RWPE2 (cell line): ENCODE data around the gene CSRNP3.

Experiments used
- ATAC-seq: fragments of 200-7000 bp; cut with Tn5 transposase; 3 replicates; pipeline ENCODE4 v1.9.1; 2021; ENCODE audit warnings: low read depth
- DNase-seq: peaks from one replicate; pipeline ENCODE4 v3.0.0-alpha.2; 2020; ENCODE audit warnings: low spot score
- H3K27ac ChIP-seq: fragments of 450-650 bp; 2 replicates; pipeline ENCODE4 v1.5.1; 2017; ENCODE audit warnings: mild to moderate bottlenecking; ENCODE audit not compliant: poor library complexity, severe bottlenecking
- H3K27me3 ChIP-seq: fragments of 250-450 bp; sonication (Bioruptor Pico); 2 replicates; pipeline ENCODE4 v1.5.1; 2021; ENCODE audit warnings: mild to moderate bottlenecking, moderate library complexity; ENCODE audit not compliant: insufficient read depth, poor library complexity, severe bottlenecking
- H3K36me3 ChIP-seq: fragments of 250-450 bp; sonication (Bioruptor Pico); 2 replicates; pipeline ENCODE4 v1.5.1; 2020; ENCODE audit warnings: low read depth, mild to moderate bottlenecking, moderate library complexity
- H3K4me1 ChIP-seq: fragments of 250-450 bp; sonication (Bioruptor Pico); 2 replicates; pipeline ENCODE4 v1.5.1; 2021; ENCODE audit warnings: mild to moderate bottlenecking, moderate library complexity; ENCODE audit not compliant: insufficient read depth, poor library complexity, severe bottlenecking
- H3K4me3 ChIP-seq: fragments of 250-450 bp; sonication (Bioruptor Pico); 2 replicates; pipeline ENCODE4 v1.5.1; 2021; ENCODE audit warnings: mild to moderate bottlenecking, moderate library complexity; ENCODE audit not compliant: severe bottlenecking
- H3K9me3 ChIP-seq: fragments of 250-450 bp; sonication (Bioruptor Pico); 2 replicates; pipeline ENCODE4 v1.5.1; 2021; ENCODE audit warnings: mild to moderate bottlenecking, moderate library complexity; ENCODE audit not compliant: severe bottlenecking
- TF ChIP-seq, protein P1 (sequence below): fragments of 450-650 bp; IDR thresholded peaks from one replicate; pipeline ENCODE4 v1.5.1; 2017; ENCODE audit warnings: mild to moderate bottlenecking, moderate library complexity; ENCODE audit not compliant: poor library complexity, severe bottlenecking

CSRNP3 gene

DNA sequence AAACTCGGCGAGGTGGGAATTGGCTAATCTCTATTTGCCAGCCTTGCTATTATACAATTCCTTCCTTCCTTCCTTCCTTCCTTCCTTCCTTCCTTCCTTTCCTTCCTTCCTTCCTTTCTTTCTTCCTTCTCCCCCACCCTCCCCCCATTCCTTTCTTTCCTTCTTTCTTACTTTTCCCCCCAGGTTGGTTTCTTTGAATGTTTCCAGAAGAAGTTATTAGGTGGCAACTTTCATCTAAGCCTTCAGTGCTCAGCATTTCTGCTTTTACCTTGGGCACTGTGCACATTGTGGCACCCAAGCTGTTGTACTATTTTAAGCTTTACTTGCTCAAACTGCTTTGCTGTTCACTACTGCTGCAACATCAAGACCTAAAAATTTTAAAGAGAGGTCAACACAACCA, 17.2 kb upstream of the CSRNP3 start:
- DNase-seq: no peak
- Histone ChIP-seq H3K9me3 (no peaks in the 10 kb centered on the region), H3K4me1 (no peaks in the 10 kb centered on the region), H3K27me3 (no peaks in the 10 kb centered on the region), H3K36me3 (no peaks in the 10 kb centered on the region), H3K27ac (no peak overlapping the region), H3K4me3 (no peak overlapping the region)
- ATAC-seq: no peak
- TF ChIP-seq, protein P1, sequence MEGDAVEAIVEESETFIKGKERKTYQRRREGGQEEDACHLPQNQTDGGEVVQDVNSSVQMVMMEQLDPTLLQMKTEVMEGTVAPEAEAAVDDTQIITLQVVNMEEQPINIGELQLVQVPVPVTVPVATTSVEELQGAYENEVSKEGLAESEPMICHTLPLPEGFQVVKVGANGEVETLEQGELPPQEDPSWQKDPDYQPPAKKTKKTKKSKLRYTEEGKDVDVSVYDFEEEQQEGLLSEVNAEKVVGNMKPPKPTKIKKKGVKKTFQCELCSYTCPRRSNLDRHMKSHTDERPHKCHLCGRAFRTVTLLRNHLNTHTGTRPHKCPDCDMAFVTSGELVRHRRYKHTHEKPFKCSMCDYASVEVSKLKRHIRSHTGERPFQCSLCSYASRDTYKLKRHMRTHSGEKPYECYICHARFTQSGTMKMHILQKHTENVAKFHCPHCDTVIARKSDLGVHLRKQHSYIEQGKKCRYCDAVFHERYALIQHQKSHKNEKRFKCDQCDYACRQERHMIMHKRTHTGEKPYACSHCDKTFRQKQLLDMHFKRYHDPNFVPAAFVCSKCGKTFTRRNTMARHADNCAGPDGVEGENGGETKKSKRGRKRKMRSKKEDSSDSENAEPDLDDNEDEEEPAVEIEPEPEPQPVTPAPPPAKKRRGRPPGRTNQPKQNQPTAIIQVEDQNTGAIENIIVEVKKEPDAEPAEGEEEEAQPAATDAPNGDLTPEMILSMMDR: no peak

DNA sequence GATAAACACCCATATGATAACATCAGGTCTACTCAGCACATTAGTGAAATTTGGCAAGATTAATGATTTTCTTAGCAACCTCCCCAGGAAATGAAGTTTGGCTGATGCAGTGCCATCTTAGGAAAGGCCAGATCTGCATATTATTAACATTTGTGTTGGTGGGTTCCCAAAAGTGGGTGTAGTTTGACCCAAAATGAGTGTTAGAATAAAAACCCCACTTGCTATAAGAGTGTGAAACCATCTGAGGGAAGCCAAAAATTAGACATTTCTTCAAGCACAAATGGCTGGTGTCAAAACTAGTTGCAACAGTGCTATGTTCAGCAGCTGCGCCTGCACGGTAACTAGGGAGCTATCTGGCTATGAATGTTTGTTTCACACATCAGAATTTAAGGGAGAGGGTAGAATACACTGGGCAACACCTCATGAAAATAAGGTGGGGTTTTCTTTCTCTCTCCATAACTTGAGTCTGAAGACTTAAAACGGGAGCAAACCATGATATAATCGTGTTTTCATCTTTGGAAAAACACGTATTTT, 15.9 kb upstream of the CSRNP3 start:
- DNase-seq (no peak), ATAC-seq (no peak)
- no peaks in the 10 kb centered on the region for H3K36me3 ChIP-seq
- TF ChIP-seq, protein P1: no peak
- H3K27me3 ChIP-seq: no peaks in the 10 kb centered on the region
- H3K4me3 ChIP-seq: no peak overlapping the region
- H3K27ac ChIP-seq: no peak overlapping the region
- no peaks in the 10 kb centered on the region for H3K9me3 ChIP-seq
- no peaks in the 10 kb centered on the region for H3K4me1 ChIP-seq

DNA sequence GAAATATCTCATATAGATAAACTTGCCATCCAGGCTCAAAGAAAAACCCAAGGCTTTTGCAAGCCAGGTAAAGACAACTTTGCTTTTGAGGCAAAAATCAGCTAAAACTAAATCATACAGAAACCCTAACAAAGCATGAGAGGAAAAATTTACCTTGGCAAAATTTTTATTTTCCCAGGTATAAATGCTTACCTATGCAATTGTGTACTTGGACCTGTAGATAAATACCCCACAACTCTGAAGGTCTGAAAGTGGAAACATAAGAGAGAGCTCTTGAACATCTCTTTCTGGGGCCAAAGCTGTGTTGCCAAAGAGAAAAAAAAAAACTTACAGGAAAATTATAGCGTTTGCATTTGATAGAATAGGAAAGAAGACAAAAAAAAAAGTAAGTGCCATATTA, 14.6 kb upstream of the CSRNP3 start:
- ATAC-seq (no peak), DNase-seq (no peak)
- Histone ChIP-seq H3K4me3 (no peak overlapping the region), H3K27me3 (no peaks in the 10 kb centered on the region), H3K4me1 (no peaks in the 10 kb centered on the region), H3K9me3 (no peaks in the 10 kb centered on the region), H3K27ac (no peak overlapping the region), H3K36me3 (no peaks in the 10 kb centered on the region)
- TF ChIP-seq, protein P1: no peak

DNA sequence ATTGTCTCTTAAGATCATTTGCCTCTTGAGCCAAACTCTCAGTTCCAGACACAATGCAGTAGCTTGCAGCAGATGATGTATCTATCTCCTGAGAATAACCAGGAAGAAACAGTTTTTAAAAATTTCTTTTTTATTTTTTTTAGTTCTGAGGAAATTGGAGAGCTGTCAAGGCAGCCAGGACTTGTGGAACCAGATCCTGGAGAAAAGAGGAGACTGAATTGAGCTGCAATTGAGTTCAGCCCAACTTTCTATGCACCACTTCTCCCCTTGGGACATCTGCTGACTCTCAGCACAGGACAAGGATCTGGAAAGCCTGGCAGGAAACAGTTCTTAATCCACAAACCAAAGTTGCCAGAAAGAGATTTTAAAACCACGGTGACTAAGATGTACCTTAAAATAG, 13.5 kb upstream of the CSRNP3 start:
- ATAC-seq: no peak
- TF ChIP-seq, protein P1: no peak
- DNase-seq: no peak
- Histone ChIP-seq H3K4me3 (no peak overlapping the region), H3K4me1 (no peaks in the 10 kb centered on the region), H3K9me3 (no peaks in the 10 kb centered on the region), H3K36me3 (no peaks in the 10 kb centered on the region), H3K27ac (no peak overlapping the region), H3K27me3 (no peaks in the 10 kb centered on the region)

DNA sequence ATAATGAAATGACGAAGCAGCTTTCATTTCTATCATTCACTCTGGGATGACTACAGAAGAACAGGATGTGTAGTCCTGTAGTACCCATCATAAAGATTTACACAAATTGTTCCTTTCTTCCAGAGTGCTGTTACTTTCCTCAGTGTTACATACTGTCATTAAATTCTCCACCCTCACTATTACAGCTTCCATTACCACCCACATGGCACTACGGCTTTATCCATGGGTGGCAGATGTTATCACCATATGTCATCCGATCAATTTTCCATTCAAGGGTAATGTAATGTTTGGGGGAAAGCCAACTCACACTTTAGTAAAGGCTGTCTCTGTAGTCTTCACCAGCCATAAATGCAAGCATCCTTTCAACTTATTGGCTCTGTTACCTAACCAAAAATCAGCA, 7.1 kb upstream of the CSRNP3 start:
- Histone ChIP-seq H3K27ac (no peak overlapping the region), H3K27me3 (no peaks in the 10 kb centered on the region), H3K4me3 (no peak overlapping the region), H3K36me3 (no peaks in the 10 kb centered on the region), H3K9me3 (no peaks in the 10 kb centered on the region), H3K4me1 (no peaks in the 10 kb centered on the region)
- no peak for ATAC-seq
- TF ChIP-seq, protein P1: no peak
- no peak for DNase-seq
